Urothelium cell line (cell line): ENCODE data around the gene PM20D1.
A peak's percentile ranks its signal among the peaks of the same experiment; 100 is the strongest.

Source experiments
- DNase-seq: peaks from one replicate; pipeline ENCODE4 v3.0.0; 2011; ENCODE audit warnings: low spot score, mixed read lengths
- FAIRE-seq: peaks from 2 replicates; lab custom pipeline; 2011; peaks lifted over from hg19 to GRCh38; lab: Jason Lieb, UNC

Gene PM20D1

DNA sequence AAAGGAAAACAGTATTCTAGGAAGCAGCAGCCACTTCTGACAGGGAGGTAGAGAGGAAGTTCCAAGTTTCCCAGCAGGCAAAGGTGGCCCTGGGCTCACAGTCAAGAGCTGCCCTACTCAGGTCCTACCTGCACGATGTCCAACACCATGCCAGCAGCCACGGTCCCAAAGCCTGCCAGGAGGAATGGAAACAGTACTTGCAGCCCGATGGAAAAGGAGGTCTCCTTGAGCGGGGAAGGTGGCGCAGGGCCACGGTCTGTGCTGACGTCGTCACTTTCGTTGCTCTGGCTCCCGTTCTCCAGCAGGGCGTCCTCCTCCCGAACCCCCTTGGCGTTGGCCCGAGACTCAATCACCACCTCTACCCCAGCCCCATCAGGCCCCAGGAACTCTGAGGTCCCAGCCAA, 40.0 kb downstream of the PM20D1 start:
- FAIRE-seq, result no peak

GRCh38 chr1:205809469-205809868, 40.5 kb downstream of the PM20D1 start:
- FAIRE-seq (no peak), DNase-seq (no peak)

More for the DNA sequence above, 40.0 kb downstream of the PM20D1 start:
- DNase-seq, result no peak

DNA sequence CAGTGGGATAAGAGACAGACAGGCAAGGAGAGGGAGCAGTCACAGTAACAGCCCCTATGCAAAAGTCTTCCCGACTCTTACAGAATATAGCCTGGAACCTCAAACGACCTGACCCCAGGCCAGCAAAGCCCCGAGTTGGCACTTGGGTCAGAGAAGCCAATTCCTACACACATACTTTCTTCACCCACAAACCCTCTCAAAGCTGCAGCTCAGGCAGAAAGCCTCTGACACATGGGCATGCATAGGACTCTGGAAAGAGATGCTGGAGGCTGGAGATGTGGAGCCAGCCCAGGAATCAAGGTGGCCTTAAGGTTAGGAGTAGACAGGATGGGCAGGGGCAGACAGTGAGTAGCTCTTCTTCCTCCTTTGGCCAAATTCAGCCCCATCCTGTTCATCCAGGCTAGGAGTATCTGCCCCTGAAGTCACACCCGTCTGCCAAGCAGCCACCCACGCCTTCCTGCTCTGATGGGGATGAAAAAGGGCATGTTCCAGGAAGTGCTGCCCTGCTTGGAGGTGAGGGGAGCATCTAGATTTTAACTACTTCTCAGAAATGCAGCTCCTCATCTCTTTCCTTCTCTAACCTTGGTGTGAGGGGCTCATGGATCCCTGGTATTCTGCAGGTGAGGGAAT, 44.7 kb downstream of the PM20D1 start:
- DNase-seq (no peak), FAIRE-seq (no peak)

DNA sequence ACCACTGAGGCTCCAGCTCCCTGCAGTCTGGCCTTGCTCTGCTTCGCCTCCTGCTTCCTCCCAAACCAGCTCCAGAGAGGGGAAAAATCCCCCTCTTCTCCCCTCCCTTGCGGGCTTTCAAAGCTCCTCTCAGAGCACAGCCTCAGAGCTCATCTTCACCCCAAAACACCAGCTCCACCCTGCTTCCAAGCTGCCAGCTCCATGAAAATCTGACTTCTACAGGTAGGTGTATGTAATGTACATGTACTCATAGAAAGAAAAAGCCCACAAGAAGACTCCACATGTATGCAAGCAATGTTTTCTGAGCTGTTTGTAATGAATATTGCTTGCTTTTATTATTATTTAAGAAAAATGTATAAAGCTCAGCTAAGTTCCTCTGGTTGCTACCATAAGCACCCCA, 45.3 kb downstream of the PM20D1 start:
- no peak for DNase-seq
- no peak for FAIRE-seq

GRCh38 chr1:205803986-205804385, 45.9 kb downstream of the PM20D1 start:
- FAIRE-seq (no peak), DNase-seq (no peak)

GRCh38 chr1:205802060-205802459, 47.9 kb downstream of the PM20D1 start:
- FAIRE-seq (no peak), DNase-seq (no peak)

DNA sequence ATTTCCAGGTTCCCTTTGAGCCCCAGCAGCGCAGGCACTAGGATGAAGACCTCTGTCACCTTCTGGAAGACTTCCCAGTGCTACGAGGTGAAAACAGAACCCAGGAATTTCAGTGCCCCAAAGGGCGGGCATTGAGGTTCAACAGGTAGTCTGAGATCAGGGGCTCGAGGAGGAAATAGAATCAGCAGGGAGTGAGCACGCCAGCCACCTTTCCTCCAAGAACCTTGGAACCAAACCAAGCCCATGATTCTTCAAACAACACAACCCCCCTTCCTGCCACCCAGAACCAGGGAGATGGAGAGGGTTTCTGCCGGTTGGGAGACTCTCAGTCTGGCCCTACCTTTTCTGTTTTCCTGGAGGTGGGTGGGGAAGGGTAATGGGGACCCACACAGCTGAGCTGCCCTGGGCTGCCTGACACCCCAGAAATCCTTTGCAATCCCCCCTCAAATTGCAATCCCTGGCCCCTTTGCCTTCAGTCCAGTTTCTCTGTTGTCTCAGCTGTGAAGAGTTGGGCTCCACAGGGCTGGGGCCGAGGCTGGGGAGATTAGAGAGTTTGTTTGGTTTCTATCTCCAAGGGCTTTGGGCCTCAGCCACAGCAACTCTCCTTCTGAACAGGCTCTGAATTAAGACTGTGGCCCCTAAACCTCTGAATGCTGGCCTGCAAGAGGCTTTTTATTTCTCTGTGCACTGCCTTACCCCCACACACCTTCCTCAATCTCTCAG, 48.8 kb downstream of the PM20D1 start:
- FAIRE-seq (no peak), DNase-seq (no peak)

DNA sequence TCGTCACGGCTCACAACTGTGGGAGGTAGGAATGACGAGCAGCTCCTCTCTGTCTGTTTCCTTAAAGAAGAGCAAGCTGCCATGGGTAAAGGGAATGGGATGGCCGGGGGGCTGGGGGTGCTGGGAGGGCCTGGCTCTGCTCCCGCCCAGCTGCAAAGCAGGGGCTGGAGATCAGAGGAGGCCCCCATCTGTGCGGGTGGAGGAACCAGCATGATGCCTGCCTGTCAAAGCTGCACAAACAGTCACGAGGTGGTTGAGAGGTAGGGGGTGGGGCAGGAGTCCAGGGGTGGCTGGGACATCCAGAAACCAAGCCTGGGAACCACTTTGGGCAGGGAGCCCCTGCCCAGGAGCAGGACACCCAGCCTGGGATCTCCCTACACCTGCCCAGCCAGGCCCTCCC, 49.5 kb downstream of the PM20D1 start:
- no peak for FAIRE-seq
- no peak for DNase-seq

DNA sequence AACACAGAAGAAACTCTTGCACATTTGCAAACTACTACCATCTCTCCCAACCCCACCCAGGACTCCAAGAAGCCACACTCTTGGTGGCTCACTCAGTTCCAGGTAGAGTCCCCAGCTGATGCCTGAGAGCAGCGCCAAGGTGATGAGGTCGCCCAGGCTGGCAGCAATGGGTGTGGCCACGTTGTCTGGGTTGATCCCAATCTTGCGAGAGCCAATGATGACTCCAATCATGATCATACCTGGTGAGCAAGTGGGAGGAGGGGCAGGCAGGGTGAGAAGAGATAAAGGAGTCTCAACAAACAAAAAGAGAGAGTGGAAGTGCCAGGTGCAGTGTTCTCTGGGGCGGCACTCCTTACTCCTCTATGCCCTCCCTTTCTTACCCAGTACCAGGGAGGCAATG, 51.4 kb downstream of the PM20D1 start:
- no peak for DNase-seq
- FAIRE-seq, result no peak

GRCh38 chr1:205797168-205797567, 52.8 kb downstream of the PM20D1 start:
- DNase-seq, result no peak
- no peak for FAIRE-seq

DNA sequence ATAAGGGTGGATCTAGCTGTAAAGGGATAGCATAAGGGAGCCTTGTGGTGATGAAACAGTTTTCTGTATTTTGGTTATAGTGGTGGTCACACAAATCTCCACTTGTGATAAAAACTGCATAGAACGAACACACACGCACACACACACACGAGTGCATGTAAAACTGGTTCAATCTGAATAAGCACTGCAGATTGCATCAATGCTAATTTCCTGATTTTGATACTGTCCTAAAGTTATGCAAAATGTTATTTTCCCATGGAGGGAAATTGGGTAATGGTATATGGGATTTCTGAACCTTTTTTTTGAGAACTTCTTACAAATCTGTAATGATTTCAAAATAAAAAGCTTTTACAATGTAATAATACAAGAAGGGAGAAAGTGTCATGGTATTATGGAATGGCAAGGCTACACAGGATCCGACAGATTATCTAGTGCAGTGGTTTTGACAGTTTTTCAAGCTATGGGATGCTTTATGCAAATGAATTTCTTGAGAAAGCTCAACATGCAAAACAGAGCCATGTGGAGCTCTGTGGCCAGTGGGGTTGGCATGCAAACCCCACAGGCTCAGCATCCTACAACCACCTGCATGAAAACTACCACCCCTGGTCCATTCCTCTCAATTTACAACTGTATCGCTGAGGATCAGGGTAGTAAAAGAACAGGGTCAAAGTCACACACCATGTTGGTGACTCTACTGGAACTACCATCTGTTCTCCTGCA, 55.8 kb downstream of the PM20D1 start:
- no peak for FAIRE-seq
- DNase-seq, result no peak

DNA sequence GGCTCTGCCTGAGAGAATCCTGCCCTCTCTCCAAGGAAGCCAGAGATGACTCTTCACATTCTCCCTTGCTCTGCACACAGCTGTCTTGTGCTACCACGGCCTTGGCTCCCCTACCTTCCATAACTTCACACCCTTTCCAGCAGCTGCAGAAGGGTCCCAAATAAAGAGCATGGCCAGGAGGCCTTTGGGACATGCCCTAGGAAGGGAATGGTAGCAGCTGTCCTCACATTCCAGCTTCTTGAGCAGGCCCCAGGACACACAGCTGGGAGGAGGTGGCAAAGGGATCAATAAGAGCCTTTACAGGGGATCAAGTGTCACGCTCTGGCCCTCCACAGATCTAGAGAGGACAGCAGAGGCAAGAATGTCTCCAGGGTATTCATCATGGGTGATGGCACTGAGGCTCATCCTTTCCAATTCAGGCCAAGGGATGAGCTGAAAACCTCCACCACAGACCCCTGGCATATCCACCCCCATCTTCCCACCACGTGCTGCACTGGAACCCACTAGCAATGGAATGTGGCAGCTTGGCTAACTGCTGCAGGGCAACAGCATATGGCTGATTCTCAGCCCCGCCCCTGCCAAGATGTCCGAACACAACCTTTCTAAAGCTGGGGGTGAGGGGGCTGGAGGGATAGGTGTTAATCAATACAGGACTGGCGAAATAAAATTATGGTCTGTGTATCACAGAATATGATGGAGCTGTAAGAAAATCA, 56.8 kb downstream of the PM20D1 start:
- no peak for DNase-seq
- FAIRE-seq, result no peak

DNA sequence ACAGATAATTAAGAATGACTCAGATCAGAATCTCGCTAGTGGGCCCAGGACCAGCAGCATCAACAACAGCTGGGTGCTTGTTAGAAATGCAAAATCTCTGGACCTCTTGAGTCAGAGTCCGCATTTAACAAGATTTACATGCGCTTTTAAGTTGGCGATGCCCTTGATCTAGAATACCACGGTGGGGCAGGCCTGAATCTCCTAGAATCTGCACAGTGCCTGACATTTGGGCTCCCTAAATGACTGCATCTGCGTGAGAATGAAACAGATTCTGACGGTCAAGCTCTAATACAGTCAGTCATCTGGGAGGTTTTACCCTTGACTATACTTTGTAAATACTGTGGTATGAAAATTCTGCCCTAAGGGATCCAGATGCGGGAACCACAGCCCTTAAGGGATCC, 57.5 kb downstream of the PM20D1 start:
- FAIRE-seq (no peak), DNase-seq (no peak)

DNA sequence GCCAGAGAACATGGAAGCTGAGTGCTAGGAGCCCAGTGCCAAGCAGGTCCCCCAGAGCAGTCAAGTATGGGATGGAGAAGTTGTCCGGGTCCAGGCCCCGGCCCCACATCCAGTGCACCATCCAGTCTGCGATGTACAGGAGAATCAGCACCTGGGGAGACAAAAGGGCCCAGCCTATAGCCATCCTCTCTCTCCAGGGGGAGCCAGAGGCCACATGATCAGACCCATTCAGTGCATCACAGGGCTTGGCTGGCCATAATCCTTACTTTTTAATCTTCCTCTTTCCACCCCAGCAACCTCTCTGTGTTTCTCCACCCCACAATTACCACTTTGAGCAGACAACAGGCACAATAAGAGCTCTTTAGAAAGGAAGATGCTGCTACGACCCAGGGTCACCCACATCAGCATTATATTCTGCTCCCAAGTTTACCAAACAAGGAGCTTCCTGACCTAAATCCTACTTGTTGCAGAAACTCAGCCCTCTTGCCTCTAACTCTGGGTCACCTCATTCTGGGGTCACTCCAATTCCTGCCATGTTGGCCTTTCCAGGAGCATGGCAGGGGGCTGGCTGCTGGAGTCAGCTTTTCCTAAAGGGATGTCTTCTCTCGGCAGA, 58.3 kb downstream of the PM20D1 start:
- FAIRE-seq (no peak), DNase-seq (peak; percentile 62)

DNA sequence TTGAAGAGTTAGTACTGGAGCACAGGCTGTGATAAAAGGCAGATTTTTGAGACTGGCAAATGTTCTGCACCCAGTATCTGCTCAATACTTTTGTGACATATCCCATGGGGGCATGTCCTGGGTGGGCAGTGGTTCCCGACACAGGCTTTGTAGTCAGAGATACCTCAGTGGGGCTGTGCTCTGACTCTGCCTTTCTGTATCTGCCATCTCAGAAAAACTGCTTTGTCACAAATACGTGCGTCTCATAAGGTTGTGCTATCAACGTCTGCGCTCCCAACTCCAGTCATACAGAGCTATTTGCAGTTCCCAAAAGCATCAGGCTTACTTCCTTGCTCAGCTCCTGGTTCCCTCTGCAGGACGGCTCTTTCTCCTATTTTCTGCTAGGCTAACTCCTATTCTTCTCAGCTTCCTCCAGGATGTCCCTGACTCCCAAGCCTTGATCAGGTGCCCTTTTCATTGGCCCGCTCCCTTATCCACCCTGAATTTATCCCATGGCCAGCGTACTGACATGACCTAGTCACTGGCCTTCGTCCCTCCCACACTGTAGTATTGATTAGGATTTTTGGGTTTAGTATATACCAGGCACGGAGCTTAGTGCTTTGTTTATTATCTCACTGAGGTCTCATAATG, 62.5 kb downstream of the PM20D1 start:
- DNase-seq, result no peak
- FAIRE-seq, result no peak

DNA sequence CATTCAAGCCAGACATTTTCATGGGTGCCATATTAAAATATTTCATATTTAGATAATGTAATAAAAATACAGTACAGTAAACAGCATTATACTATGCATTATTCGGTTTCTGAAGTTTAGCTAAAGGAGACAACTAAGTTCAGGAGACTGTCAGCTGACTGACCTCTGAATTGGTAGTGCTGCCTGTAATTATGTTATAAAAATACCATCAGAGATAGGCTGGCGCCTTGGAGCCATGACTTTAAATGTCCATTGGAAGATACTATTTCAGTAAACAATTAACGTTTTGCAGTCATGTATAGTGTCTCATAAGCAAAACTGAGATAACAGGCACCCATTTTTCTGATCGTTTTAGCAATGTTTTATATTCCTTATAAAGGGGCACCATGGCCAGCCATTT, 63.3 kb downstream of the PM20D1 start:
- no peak for DNase-seq
- no peak for FAIRE-seq

- DNase-seq, result no peak
- FAIRE-seq, result no peak
Measured at GRCh38 chr1:205785446-205785845, 64.5 kb downstream of the PM20D1 start.

- FAIRE-seq, result no peak
Measured at GRCh38 chr1:205783904-205784303, 66.0 kb downstream of the PM20D1 start.

GRCh38 chr1:205783433-205783795, 66.5 kb downstream of the PM20D1 start:
- no peak for FAIRE-seq
- DNase-seq, result no peak

More at GRCh38 chr1:205783904-205784303, 66.0 kb downstream of the PM20D1 start:
- DNase-seq, result no peak

DNA sequence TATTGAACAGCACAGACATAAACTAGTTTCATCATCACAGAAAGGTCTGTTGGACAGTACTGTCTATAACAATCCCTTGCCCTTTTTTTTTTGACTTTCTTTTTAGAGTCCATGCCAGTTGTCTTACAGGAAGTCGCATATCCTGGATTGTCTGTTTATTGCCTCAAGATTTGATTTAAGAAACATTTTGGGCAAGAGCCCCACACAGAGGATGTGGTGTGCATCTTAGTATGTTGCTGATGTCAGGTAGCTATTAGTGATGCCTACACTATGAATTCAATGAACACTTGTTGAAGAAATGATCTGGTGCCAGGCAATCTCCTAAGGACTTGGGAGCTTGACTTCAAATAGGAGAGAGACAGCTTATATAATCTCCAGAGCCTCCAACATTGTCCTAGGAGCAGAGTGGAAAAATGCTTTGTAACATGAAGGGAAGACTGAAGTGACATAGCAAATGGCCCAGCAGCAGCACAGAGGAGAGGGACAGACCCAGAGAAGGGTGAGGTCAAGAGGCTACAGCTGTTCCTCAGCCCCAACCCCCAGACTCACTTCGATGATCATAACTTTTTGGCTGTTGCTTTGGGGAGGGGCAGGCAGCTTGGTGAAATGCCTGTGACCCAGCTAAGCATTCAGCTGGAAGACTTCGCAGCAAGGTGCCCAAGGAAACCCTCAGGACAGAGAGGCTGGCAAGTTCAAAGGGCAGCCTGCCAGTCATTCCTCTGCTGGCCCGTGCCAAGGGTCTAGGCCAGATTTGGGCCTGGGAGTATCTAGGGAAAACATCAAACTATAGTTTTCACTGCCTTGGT, 67.1 kb downstream of the PM20D1 start:
- DNase-seq, result no peak
- no peak for FAIRE-seq
